ENCODE measurements around the gene TTYH3.

DNA sequence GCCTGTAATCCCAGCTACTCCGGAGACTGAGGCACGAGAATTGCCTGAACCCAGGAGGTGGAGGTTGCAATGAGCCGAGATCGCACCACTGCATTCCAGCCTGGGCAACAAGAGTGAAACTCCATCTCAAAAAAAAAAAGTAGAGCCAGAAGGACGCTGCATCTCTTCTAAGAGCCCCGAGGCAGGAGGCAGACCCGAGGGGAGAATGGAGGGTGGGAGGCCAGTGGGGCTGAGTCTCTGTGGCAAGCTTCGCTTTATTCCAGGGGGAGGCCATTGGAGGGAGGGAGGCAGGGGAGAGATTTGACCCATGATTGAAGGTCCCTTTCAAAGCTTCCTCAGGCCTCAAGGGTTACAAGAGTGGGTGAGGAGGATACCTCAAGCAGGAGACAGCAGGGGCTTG is 18.7 kb downstream of the TTYH3 start:
- TF ChIP-seq, protein P1, sequence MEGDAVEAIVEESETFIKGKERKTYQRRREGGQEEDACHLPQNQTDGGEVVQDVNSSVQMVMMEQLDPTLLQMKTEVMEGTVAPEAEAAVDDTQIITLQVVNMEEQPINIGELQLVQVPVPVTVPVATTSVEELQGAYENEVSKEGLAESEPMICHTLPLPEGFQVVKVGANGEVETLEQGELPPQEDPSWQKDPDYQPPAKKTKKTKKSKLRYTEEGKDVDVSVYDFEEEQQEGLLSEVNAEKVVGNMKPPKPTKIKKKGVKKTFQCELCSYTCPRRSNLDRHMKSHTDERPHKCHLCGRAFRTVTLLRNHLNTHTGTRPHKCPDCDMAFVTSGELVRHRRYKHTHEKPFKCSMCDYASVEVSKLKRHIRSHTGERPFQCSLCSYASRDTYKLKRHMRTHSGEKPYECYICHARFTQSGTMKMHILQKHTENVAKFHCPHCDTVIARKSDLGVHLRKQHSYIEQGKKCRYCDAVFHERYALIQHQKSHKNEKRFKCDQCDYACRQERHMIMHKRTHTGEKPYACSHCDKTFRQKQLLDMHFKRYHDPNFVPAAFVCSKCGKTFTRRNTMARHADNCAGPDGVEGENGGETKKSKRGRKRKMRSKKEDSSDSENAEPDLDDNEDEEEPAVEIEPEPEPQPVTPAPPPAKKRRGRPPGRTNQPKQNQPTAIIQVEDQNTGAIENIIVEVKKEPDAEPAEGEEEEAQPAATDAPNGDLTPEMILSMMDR (IDR thresholded peaks at IDR 0.05; ENCODE audit: low read depth, low read length, poor library complexity, severe bottlenecking) = no peak
- TF ChIP-seq EZH2phosphoT487 (IDR thresholded peaks at IDR 0.05; ENCODE audit: borderline replicate concordance, low read length) = no peak

Measured in DOHH2 (cell line).